Measurements from ENCODE around the gene CES4A. TPM values are rescaled to one million over a fixed set of nuclear protein-coding genes. Genes with fewer than 3 reads are reported as not detected.

CES4A gene
- total and polyA plus RNA-seq, 2 of the 13 experiments (the other 11 are each of a cell fraction or from before 2014, with no cell fraction given): 0.09 to 0.17 TPM

DNA sequence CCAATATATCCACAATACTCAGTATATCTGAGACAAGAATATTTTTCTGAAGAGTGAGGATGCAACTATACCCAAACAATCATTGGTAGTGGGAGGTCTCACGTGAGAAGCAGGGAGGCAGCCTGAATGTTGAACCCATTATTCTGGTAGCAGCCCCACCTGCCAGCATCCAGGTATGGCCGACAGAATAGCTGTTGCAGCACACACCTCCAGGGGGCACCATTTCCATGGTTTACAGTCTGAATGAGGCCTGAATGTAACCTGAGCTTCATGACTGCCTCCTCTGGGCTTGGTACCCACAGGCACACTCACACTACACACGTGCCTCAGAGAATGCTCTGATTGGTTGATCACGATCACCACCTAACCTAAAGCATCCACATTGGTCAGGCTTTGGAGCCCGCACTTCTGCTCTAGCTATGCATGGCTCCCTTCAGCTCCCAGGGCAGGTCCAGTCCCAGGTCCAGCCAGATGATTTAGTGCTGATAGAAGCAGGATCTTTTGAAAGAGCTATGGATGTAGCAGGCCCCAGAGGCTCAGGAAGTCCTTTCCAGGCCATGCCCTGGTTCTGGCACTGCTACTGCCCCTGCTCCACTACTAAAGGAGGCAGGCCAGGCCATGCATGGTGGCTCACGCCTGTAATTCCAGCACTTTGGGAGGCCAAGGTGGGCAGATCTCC lies 29.6 kb downstream of the CES4A start (continued):
- peak; percentile 81 for TF ChIP-seq SALL1 (CRISPR knock-in tag; IDR thresholded peaks at IDR 0.05)
- TF ChIP-seq SP1 (IDR thresholded peaks at IDR 0.05): no peak
- peak; percentile 26; the same call in 1 of the 2 replicates for TF ChIP-seq SP1 (CRISPR knock-in tag; IDR thresholded peaks at IDR 0.05)
- no peak for TF ChIP-seq CENPBD1 (CRISPR knock-in tag; IDR thresholded peaks at IDR 0.05; ENCODE audit: borderline replicate concordance, low read depth)
- TF ChIP-seq, protein P1, sequence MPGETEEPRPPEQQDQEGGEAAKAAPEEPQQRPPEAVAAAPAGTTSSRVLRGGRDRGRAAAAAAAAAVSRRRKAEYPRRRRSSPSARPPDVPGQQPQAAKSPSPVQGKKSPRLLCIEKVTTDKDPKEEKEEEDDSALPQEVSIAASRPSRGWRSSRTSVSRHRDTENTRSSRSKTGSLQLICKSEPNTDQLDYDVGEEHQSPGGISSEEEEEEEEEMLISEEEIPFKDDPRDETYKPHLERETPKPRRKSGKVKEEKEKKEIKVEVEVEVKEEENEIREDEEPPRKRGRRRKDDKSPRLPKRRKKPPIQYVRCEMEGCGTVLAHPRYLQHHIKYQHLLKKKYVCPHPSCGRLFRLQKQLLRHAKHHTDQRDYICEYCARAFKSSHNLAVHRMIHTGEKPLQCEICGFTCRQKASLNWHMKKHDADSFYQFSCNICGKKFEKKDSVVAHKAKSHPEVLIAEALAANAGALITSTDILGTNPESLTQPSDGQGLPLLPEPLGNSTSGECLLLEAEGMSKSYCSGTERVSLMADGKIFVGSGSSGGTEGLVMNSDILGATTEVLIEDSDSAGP (CRISPR knock-in tag; IDR thresholded peaks at IDR 0.05; ENCODE audit: borderline replicate concordance): no peak; the same call in 1 of the 2 replicates
- TF ChIP-seq TFDP2 (CRISPR knock-in tag; IDR thresholded peaks at IDR 0.05): peak; percentile 62; the same call in 1 of the 2 replicates
- no peak for TF ChIP-seq ZNF329 (CRISPR knock-in tag; IDR thresholded peaks at IDR 0.05; ENCODE audit: low read depth)
- TF ChIP-seq, protein P2, sequence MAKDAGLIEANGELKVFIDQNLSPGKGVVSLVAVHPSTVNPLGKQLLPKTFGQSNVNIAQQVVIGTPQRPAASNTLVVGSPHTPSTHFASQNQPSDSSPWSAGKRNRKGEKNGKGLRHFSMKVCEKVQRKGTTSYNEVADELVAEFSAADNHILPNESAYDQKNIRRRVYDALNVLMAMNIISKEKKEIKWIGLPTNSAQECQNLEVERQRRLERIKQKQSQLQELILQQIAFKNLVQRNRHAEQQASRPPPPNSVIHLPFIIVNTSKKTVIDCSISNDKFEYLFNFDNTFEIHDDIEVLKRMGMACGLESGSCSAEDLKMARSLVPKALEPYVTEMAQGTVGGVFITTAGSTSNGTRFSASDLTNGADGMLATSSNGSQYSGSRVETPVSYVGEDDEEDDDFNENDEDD (CRISPR knock-in tag; IDR thresholded peaks at IDR 0.05; ENCODE audit: borderline replicate concordance): peak; percentile 82; the same call in 1 of the 2 replicates
- no peak for TF ChIP-seq ZNF639 (CRISPR knock-in tag; conservative IDR thresholded peaks at IDR 0.05)
- TF ChIP-seq MED1 (CRISPR knock-in tag; IDR thresholded peaks at IDR 0.05): no peak
- no peak for TF ChIP-seq ZNF160 (CRISPR knock-in tag; IDR thresholded peaks at IDR 0.05)
- TF ChIP-seq TAF1 (CRISPR knock-in tag; IDR thresholded peaks at IDR 0.05): no peak
- TF ChIP-seq ZNF274 (CRISPR knock-in tag; IDR thresholded peaks at IDR 0.05): 0 out of 2 replicates have a peak, but pooled peaks have one; percentile 66
- no peak for TF ChIP-seq ZFP90 (CRISPR knock-in tag; IDR thresholded peaks at IDR 0.05; ENCODE audit: borderline replicate concordance)
- no peak for TF ChIP-seq ZNF468 (CRISPR knock-in tag; IDR thresholded peaks at IDR 0.05)
- peak; percentile 84; the same call in 1 of the 2 replicates for TF ChIP-seq MXD4 (CRISPR knock-in tag; IDR thresholded peaks at IDR 0.05)
- TF ChIP-seq ZNF780A (CRISPR knock-in tag; IDR thresholded peaks at IDR 0.05): no peak
- no peak for TF ChIP-seq SNAI1 (CRISPR knock-in tag; IDR thresholded peaks at IDR 0.05; ENCODE audit: borderline replicate concordance)
- TF ChIP-seq TBP (CRISPR knock-in tag; IDR thresholded peaks at IDR 0.05): no peak
- no peak for TF ChIP-seq ZNF879 (CRISPR knock-in tag; IDR thresholded peaks at IDR 0.05)
- peak; percentile 81; the same call in 1 of the 2 replicates for TF ChIP-seq ZNF598 (CRISPR knock-in tag; IDR thresholded peaks at IDR 0.05; ENCODE audit: borderline replicate concordance)
- peak; percentile 75; the same call in 1 of the 2 replicates for TF ChIP-seq ZNF136 (CRISPR knock-in tag; IDR thresholded peaks at IDR 0.05; ENCODE audit: low read depth)
- no peak for TF ChIP-seq HOXA9 (CRISPR knock-in tag; IDR thresholded peaks at IDR 0.05; ENCODE audit: borderline replicate concordance)
- no peak for TF ChIP-seq ZNF703 (CRISPR knock-in tag; IDR thresholded peaks at IDR 0.05; ENCODE audit: borderline replicate concordance)
